ENCODE results near the gene RASA3.
"Not testable (repeated sequence)": the region's sequence is repeated elsewhere in the genome, so short reads cannot be mapped to it uniquely, and the experiment has no call there.

The RASA3 gene

GRCh38 chr13:113991191-113991669 lies 141.2 kb downstream of the RASA3 start:
- Histone ChIP-seq H3K4me2 (ENCODE audit: low read length) (no peak overlapping the region), H3K4me3 (ENCODE audit: low read length) (no peak overlapping the region), H3K27me3 (ENCODE audit: control insufficient read depth, insufficient read depth, low read length) (no peaks in the 10 kb centered on the region), H3K4me1 (ENCODE audit: control insufficient read depth, insufficient read depth, low read length) (peaks cover 3% of the 10 kb centered on the region), H3K9me3 (replicated peaks; ENCODE audit: low read length) (no peaks in the 10 kb centered on the region), H3K36me3 (ENCODE audit: insufficient read depth, low read length) (peaks cover 51% of the 10 kb centered on the region), H3K9ac (ENCODE audit: low read depth, low read length) (no peak overlapping the region)

GRCh38 chr13:113990321-113990837 lies 142.0 kb downstream of the RASA3 start:
- H3K4me3 ChIP-seq (ENCODE audit: low read length) = no peak overlapping the region
- H3K9ac ChIP-seq (ENCODE audit: low read depth, low read length) = no peak overlapping the region
- H3K27me3 ChIP-seq (ENCODE audit: control insufficient read depth, insufficient read depth, low read length) = no peaks in the 10 kb centered on the region
- H3K4me2 ChIP-seq (ENCODE audit: low read length) = no peak overlapping the region
- H3K4me1 ChIP-seq (ENCODE audit: control insufficient read depth, insufficient read depth, low read length) = peaks cover 3% of the 10 kb centered on the region
- peaks cover 49% of the 10 kb centered on the region for H3K36me3 ChIP-seq (ENCODE audit: insufficient read depth, low read length)
- no peaks in the 10 kb centered on the region for H3K9me3 ChIP-seq (replicated peaks; ENCODE audit: low read length)

GRCh38 chr13:113989585-113990300 lies 142.7 kb downstream of the RASA3 start:
- Histone ChIP-seq H3K27me3 (ENCODE audit: control insufficient read depth, insufficient read depth, low read length) (no peaks in the 10 kb centered on the region), H3K4me1 (ENCODE audit: control insufficient read depth, insufficient read depth, low read length) (peaks cover 3% of the 10 kb centered on the region), H3K4me3 (ENCODE audit: low read length) (no peak overlapping the region), H3K4me2 (ENCODE audit: low read length) (no peak overlapping the region), H3K36me3 (ENCODE audit: insufficient read depth, low read length) (peaks cover 43% of the 10 kb centered on the region), H3K9ac (ENCODE audit: low read depth, low read length) (no peak overlapping the region), H3K9me3 (replicated peaks; ENCODE audit: low read length) (no peaks in the 10 kb centered on the region)

GRCh38 chr13:113988859-113989258 lies 143.6 kb downstream of the RASA3 start:
- H3K4me3 ChIP-seq (ENCODE audit: low read length); H3K9me3 ChIP-seq (replicated peaks; ENCODE audit: low read length); H3K4me1 ChIP-seq (ENCODE audit: control insufficient read depth, insufficient read depth, low read length); H3K27me3 ChIP-seq (ENCODE audit: control insufficient read depth, insufficient read depth, low read length); H3K4me2 ChIP-seq (ENCODE audit: low read length); H3K9ac ChIP-seq (ENCODE audit: low read depth, low read length): not testable (repeated sequence)
- peaks cover 34% of the 10 kb centered on the region for H3K36me3 ChIP-seq (ENCODE audit: insufficient read depth, low read length)

- peaks cover 52% of the 10 kb centered on the region for H3K36me3 ChIP-seq (ENCODE audit: insufficient read depth, low read length)
- peaks cover 9% of the 10 kb centered on the region for H3K4me1 ChIP-seq (ENCODE audit: control insufficient read depth, insufficient read depth, low read length)
- no peak overlapping the region for H3K9ac ChIP-seq (ENCODE audit: low read depth, low read length)
These were observed 150.1 kb downstream of the RASA3 start for GRCh38 chr13:113982296-113982661.

GRCh38 chr13:113981611-113982295 lies 150.7 kb downstream of the RASA3 start:
- H3K4me1 ChIP-seq (ENCODE audit: control insufficient read depth, insufficient read depth, low read length) = peaks cover 15% of the 10 kb centered on the region
- H3K36me3 ChIP-seq (ENCODE audit: insufficient read depth, low read length) = peaks cover 55% of the 10 kb centered on the region
- H3K4me3 ChIP-seq (ENCODE audit: low read length) = no peak overlapping the region
- H3K9me3 ChIP-seq (replicated peaks; ENCODE audit: low read length) = no peaks in the 10 kb centered on the region
- H3K9ac ChIP-seq (ENCODE audit: low read depth, low read length) = no peak overlapping the region
- no peaks in the 10 kb centered on the region for H3K27me3 ChIP-seq (ENCODE audit: control insufficient read depth, insufficient read depth, low read length)
- H3K4me2 ChIP-seq (ENCODE audit: low read length) = no peak overlapping the region

More at GRCh38 chr13:113982296-113982661, 150.1 kb downstream of the RASA3 start:
- Histone ChIP-seq H3K9me3 (replicated peaks; ENCODE audit: low read length) (no peaks in the 10 kb centered on the region), H3K4me3 (ENCODE audit: low read length) (no peak overlapping the region), H3K27me3 (ENCODE audit: control insufficient read depth, insufficient read depth, low read length) (no peaks in the 10 kb centered on the region), H3K4me2 (ENCODE audit: low read length) (no peak overlapping the region)

GRCh38 chr13:113981194-113981605 lies 151.2 kb downstream of the RASA3 start:
- Histone ChIP-seq H3K4me1 (ENCODE audit: control insufficient read depth, insufficient read depth, low read length) (peaks cover 19% of the 10 kb centered on the region), H3K36me3 (ENCODE audit: insufficient read depth, low read length) (peaks cover 55% of the 10 kb centered on the region), H3K9me3 (replicated peaks; ENCODE audit: low read length) (no peaks in the 10 kb centered on the region), H3K9ac (ENCODE audit: low read depth, low read length) (no peak overlapping the region), H3K4me3 (ENCODE audit: low read length) (no peak overlapping the region), H3K27me3 (ENCODE audit: control insufficient read depth, insufficient read depth, low read length) (no peaks in the 10 kb centered on the region), H3K4me2 (ENCODE audit: low read length) (no peak overlapping the region)

GRCh38 chr13:113980489-113981064 lies 151.8 kb downstream of the RASA3 start:
- Histone ChIP-seq H3K36me3 (ENCODE audit: insufficient read depth, low read length) (peaks cover 57% of the 10 kb centered on the region), H3K27me3 (ENCODE audit: control insufficient read depth, insufficient read depth, low read length) (no peaks in the 10 kb centered on the region), H3K4me2 (ENCODE audit: low read length) (no peak overlapping the region)

GRCh38 chr13:113979791-113980471 lies 152.5 kb downstream of the RASA3 start:
- Histone ChIP-seq H3K9me3 (replicated peaks; ENCODE audit: low read length) (no peaks in the 10 kb centered on the region), H3K4me3 (ENCODE audit: low read length) (no peak overlapping the region), H3K27me3 (ENCODE audit: control insufficient read depth, insufficient read depth, low read length) (no peaks in the 10 kb centered on the region), H3K4me1 (ENCODE audit: control insufficient read depth, insufficient read depth, low read length) (peaks cover 19% of the 10 kb centered on the region), H3K9ac (ENCODE audit: low read depth, low read length) (no peak overlapping the region), H3K4me2 (ENCODE audit: low read length) (no peak overlapping the region), H3K36me3 (ENCODE audit: insufficient read depth, low read length) (peaks cover 64% of the 10 kb centered on the region)

More at GRCh38 chr13:113980489-113981064, 151.8 kb downstream of the RASA3 start:
- H3K9me3 ChIP-seq (replicated peaks; ENCODE audit: low read length) = no peaks in the 10 kb centered on the region
- no peak overlapping the region for H3K4me3 ChIP-seq (ENCODE audit: low read length)
- peaks cover 19% of the 10 kb centered on the region for H3K4me1 ChIP-seq (ENCODE audit: control insufficient read depth, insufficient read depth, low read length)
- H3K9ac ChIP-seq (ENCODE audit: low read depth, low read length) = no peak overlapping the region

GRCh38 chr13:113978741-113979481 lies 153.5 kb downstream of the RASA3 start:
- Histone ChIP-seq H3K9me3 (replicated peaks; ENCODE audit: low read length) (no peaks in the 10 kb centered on the region), H3K27me3 (ENCODE audit: control insufficient read depth, insufficient read depth, low read length) (no peaks in the 10 kb centered on the region), H3K36me3 (ENCODE audit: insufficient read depth, low read length) (peaks cover 71% of the 10 kb centered on the region), H3K4me3 (ENCODE audit: low read length) (no peak overlapping the region), H3K4me2 (ENCODE audit: low read length) (no peak overlapping the region), H3K4me1 (ENCODE audit: control insufficient read depth, insufficient read depth, low read length) (peaks cover 19% of the 10 kb centered on the region), H3K9ac (ENCODE audit: low read depth, low read length) (no peak overlapping the region)

Measured in skeletal muscle satellite cell (primary cell).